ENCODE data around the gene AGK. TPM values are rescaled to one million over a fixed set of nuclear protein-coding genes. Genes with fewer than 3 reads are reported as not detected.
"Not testable (repeated sequence)": the region's sequence is repeated elsewhere in the genome, so short reads cannot be mapped to it uniquely, and the experiment has no call there.

The AGK gene
- total RNA-seq, 1 experiment from 2014 or later, result 69.3 TPM

GRCh38 chr7:141551782-141552181 lies 572 bp downstream of the AGK start:
- no peak for DNase-seq (ENCODE audit: extremely low read depth, low read depth)

DNA sequence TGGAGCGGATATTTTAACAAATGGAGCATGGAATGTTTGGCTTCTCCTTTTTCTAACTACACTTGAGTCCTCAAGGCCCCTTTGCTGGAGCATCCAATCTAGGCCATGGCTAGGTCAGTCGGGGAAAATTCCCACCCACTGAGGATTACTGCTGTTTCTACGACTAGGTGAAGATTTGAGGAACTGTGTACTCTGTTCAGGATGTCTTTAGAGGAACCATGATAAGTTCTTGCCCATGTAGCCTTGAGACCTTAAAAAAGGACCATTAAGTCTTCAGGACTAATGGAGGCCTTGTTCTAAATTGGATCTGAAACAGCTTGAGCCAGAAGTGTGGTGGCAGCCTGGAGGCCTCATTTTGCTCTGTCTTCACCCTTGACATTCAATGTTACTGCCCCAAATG lies 6.2 kb downstream of the AGK start:
- no peak for DNase-seq (ENCODE audit: extremely low read depth, low read depth)

DNA sequence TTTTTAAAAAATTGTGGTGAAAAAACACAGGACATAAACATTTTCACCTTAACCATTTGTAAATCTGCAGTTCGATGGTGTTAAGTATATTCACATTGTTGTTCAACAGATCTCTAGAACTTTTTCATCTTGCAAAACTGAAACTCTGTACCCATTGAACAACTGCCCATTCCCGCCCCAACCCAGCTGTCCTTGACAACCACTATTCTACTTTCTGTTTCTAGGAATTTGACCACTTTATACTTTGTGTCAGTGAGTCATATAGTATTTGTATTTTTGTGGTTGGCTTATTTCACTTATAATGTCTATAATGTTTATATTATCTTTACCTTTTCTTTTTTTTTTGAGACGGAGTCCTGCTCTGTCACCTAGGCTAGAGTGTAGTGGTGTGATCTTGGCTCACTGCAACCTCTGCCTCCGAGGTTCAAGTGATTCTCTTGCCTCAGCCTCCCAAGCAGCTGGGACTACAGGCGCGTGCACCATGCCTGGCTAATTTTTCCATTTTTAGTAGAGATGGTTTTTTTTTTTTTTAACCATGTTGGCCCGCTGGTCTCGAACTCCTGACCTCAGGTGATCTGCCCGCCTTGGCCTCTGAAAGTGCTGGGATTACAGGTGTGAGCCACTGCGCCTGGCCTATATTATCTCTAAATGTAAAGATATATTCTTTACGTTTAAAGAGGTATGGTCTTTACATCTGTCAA lies 6.8 kb downstream of the AGK start:
- not testable (repeated sequence) for DNase-seq (ENCODE audit: extremely low read depth, low read depth)

DNA sequence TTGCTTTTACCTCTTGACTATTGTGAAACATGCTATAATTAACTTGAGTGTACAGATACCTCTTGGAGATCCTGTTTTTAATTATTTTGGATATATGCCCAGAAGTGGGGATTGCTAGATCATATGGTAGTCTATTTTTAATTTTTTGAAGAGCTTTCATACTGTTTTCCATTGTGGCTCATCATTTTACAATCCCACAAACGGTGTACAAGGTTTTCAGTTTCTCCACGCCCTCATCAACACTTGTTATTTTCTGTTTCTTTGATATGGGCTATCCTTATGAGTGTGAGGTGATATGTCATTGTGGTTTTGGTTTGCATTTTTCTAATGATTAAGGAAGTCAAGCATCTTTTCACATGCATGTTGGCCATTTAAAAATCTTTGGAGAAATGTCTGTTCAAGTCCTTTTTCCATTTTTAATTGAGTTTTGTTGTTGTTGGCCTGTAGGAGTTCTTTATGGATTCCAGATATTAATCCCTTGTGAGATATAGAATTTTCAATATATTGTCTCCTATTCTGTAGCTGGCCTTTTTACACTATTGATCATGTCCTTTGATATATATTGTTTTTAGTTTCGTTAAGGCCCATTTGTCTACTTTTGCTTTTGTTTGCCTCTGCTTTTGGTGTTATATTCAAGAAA lies 7.5 kb downstream of the AGK start:
- no peak for DNase-seq (ENCODE audit: extremely low read depth, low read depth)

DNA sequence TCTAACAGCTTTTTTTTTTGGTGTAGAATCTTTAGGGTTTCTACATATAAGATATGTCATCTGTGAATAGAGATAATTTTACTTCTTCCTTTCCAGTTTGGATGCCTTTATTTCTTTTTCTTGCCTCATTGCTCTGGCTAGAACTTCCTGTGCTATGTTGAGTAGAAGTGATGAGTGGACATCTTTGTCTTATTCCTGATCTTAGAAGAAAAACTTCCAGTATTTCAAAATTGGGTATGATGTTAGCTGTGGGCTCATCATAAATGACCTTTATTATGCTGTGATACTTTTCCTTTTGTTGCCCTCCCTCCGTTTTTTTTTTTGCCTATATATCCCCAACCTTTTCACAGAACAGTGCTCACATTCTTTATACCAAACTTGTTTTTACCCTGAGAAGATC lies 8.8 kb downstream of the AGK start:
- DNase-seq (ENCODE audit: extremely low read depth, low read depth), result no peak

DNA sequence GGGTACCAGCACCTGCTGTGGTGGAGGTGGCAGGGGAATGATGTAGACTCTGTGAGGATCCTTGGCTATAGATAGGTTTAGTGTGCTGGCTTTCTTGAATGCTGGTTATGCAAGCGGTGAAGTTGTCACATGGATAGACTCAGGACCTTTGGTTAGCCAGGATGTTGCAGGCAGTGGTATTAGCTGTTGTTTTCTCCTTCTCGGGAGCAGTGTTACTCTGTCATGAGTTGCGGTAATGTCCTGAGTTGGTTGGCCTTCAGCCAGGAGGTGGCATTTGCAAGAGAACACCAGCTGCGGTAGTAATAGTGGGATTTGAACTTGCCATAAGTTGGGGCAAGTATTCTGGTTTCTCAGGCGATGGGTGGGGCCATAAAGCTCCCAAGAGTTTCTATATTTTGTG lies 10.8 kb downstream of the AGK start:
- DNase-seq (ENCODE audit: extremely low read depth, low read depth), result no peak

DNA sequence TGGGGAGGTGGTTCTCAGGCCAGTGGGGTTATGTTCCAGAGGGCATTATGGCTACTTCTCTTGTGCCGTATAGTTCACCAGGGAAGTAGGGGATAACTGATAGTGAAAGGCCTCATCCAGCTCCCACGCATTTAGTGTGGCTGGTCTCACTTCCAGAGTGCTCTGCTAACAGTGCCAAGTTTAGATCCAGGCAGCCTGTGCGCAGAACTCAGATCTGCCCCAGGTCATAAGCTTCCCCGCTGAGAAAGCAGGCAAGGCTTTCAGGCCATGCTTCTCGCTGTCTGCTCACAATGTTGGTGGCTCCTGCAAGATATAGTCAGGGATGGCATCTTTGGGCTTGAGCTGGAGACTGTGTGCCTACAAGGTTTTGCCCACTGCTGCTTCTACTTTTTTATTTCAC lies 11.3 kb downstream of the AGK start:
- DNase-seq (ENCODE audit: extremely low read depth, low read depth), result no peak

- no peak for DNase-seq (ENCODE audit: extremely low read depth, low read depth)
Observed at GRCh38 chr7:141562972-141563371, 11.8 kb downstream of the AGK start.

DNA sequence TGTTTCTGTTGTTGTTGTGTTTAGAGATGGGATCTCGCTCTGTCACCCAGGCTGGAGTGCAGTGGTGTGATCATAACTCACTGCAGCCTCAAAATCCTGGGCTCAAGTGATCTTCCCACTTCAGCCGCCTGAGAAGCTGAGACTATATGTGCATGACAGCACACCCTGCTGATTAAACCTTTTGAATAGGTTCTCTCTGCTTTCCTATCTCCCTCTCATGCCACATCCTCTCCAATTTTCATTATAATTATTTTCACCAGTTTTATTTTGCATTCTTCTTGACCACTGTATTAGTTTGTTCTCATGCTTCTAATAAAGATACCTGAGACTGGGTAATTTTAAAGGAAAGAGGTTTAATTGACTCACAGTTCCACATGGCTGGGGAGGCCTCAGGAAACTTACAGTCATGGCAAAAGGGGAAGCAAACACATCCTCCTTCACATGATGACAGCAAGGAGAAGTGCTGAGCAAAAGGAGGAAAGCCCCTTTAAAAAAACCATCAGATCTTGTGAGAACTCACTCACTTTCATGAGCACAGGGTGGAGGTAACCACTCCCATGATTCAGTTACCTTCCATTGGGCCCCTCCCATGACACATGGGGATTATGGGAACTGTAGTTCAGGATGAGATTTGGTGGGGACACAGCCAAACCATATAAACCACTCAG lies 12.9 kb downstream of the AGK start:
- DNase-seq (ENCODE audit: extremely low read depth, low read depth), result no peak

DNA sequence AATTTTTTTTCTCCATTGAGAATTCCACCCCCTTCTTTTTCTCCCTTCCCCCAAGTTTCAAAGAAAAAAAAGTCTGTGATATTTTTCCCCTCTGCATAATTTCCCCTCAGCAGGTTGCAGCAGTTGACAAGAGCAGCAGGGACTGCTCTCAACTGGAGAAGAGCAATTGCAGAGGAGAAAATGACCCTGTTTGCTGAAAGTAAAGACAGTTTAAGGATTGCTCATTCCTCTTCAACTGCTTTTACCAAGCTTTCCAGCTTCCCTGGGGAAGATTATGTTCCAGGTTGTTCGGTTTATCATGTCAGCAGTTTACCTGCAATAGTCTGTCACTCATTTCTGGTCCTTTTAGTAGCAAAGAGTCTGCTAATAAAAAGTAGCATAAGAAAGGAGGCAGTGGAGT lies 16.2 kb downstream of the AGK start:
- no peak for DNase-seq (ENCODE audit: extremely low read depth, low read depth)

GRCh38 chr7:141568227-141568626 lies 17.0 kb downstream of the AGK start:
- no peak for DNase-seq (ENCODE audit: extremely low read depth, low read depth)

GRCh38 chr7:141571059-141571458 lies 19.8 kb downstream of the AGK start:
- no peak for DNase-seq (ENCODE audit: extremely low read depth, low read depth)

DNA sequence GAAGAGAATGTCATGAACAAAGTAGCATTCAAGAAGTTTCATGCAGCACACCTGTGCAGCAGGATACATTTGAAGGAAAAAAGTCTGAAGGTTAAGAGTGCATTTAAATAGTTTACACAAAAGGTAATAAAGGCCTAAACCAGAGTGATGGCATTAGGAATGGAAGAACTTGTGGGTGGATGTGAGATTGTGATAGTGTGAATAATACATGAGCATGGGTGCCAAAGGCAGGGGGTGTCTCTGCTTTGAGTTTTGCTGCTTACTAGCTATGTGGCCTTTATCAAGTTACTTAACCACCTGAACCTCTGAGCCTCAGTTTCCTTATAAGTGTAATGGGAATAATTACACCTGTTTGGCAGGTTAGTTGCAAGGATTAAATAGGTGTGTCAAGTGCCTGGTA lies 21.0 kb downstream of the AGK start:
- DNase-seq (ENCODE audit: extremely low read depth, low read depth), result no peak

- DNase-seq (ENCODE audit: extremely low read depth, low read depth), result no peak
Observed at GRCh38 chr7:141573511-141573910, 22.3 kb downstream of the AGK start.

- no peak for DNase-seq (ENCODE audit: extremely low read depth, low read depth)
Observed at GRCh38 chr7:141575164-141575563, 24.0 kb downstream of the AGK start.

DNA sequence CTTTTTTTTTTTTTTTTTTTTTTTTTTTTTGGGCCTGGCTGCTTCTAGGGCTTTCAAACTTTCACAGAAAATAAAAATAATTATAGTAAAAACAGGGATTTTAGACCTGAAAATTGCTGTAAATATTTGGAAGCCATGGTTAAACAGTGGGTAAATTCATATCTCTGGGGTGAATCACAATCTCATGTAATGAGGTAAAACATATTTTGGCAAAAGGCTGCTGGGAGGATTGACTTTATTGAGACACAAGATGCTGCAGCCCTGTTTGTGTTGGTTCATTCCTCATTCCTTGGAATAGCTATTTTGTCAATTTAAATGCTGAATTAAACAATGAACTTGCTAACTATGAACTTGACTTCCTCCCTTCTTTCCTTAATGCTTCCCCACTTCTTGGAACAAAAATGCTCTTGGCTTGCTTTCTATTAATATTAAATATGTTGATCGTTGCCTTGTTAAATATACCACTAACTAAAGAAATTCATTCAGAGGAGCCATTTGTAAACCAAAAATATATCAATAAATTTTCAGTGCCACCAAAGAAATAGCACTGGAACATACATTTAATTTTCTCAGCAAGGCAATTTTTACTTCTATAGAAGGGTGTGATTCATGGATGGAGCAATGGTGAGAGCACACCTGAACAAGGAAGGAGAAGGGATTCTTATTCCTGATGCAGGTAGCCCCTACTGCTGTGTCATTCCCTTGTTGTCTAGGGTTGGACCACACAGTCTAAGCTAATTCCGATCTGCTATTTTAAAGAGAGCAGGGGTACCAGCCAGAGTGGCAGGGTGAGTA lies 24.6 kb downstream of the AGK start:
- DNase-seq (ENCODE audit: extremely low read depth, low read depth), result no peak

- DNase-seq (ENCODE audit: extremely low read depth, low read depth), result no peak
Observed at GRCh38 chr7:141577043-141577839, 26.0 kb downstream of the AGK start.

DNA sequence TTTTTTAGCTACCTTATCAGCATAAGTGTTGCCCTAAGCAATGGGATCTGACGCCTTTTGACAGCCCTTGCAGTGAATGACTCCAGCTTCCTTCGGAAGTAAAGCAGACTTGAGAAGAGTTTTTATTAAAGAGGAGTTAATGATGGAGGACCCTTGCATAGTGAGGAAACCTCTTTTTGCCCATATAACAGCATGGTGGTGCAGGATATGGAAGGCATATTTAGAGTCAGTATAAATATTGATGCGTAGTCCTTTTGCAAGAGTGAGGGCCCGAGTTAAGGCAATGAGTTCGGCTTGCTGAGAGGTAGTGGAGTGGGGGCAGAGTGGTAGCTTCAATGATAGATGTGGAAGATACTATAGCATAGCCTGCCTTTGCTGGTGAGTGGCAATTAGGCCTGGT lies 28.7 kb downstream of the AGK start:
- not testable (repeated sequence) for DNase-seq (ENCODE audit: extremely low read depth, low read depth)

DNA sequence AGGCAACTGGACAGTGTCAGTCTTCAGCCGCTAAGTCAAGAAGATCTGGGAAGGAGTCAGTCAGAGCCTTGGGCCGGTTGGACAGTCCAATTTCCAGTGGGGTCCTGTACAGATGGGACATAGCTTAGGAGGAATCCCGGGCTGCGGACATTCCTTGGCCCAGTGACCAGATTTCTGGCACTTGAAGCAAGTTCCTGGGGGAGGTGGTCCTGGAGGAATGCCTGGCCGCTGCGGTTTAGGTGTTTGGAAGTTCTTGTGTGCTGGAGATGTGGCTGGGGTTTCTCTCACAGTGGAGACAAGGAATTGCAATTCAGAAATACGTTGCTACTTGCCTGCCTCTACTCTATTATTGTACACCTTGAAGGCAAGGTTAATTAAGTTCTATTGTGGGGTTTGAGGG lies 30.9 kb downstream of the AGK start:
- DNase-seq (ENCODE audit: extremely low read depth, low read depth), result not testable (repeated sequence)

GRCh38 chr7:141584935-141585334 lies 33.7 kb downstream of the AGK start:
- DNase-seq (ENCODE audit: extremely low read depth, low read depth), result no peak
